Fibroblast of lung (primary cell): ENCODE results near the gene IL36B.

Source experiments
- CTCF ChIP-seq, 2 donors: IDR thresholded peaks in 1 of 2; conservative IDR thresholded peaks in 1 of 2; 1 replicate in 1 of 2; 2 replicates in 1 of 2; pipeline ENCODE4 v1.5.1; 2011 to 2012; ENCODE audit warnings: low read length in 2 of 2, control low read depth in 1 of 2, inconsistent platforms in 1 of 2, low read depth in 1 of 2, mild to moderate bottlenecking in 1 of 2
- EZH2 ChIP-seq: IDR thresholded peaks from 2 replicates; pipeline ENCODE4 v1.5.1; 2012; ENCODE audit warnings: low read length, control low read depth, mild to moderate bottlenecking; ENCODE audit errors: missing control alignments

- TF ChIP-seq CTCF (conservative IDR thresholded peaks at IDR 0.05 in 1 of 2, IDR thresholded peaks at IDR 0.05 in 1 of 2; ENCODE audit: low read depth in 1 of 2, low read length in 2 of 2) (no peak), EZH2 (no peak)
These were observed 25.3 kb upstream of the IL36B start for GRCh38 chr2:113077921-113078320.
